Measurements from ENCODE around the gene BMP10.
A peak's percentile ranks its signal among the peaks of the same experiment; 100 is the strongest.

The BMP10 gene, protein sequence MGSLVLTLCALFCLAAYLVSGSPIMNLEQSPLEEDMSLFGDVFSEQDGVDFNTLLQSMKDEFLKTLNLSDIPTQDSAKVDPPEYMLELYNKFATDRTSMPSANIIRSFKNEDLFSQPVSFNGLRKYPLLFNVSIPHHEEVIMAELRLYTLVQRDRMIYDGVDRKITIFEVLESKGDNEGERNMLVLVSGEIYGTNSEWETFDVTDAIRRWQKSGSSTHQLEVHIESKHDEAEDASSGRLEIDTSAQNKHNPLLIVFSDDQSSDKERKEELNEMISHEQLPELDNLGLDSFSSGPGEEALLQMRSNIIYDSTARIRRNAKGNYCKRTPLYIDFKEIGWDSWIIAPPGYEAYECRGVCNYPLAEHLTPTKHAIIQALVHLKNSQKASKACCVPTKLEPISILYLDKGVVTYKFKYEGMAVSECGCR
- 0 reads per million in 2 experiments for total RNA-seq

DNA sequence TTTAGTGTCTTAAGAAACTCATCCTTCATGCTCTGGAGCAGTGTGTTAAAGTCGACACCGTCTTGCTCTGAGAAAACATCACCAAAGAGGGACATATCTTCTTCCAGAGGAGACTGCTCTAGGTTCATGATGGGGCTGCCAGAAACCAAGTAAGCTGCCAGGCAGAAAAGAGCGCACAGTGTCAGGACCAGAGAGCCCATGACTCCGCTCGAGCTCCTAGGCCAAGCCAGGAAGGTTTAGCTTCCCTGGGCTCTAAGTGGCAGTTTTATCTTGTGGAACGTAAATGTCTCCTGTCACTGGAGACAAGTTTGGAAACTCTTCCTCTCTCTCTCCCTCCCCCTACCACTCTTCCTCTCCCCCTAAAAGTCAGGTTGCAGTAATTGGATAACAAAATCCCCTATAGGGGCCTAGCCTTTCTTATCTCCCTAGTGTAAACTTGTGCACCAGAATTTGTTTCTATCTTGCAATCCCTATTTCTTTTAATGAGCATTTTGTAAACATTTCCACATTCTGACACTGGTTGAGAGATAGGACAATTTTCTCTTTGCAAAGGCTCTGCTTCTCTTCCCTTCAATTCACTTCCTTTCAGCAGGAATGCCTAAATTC lies at the start of gene BMP10:
Gene BMP10 (minus strand): TSS at position 239 of the 606 bp plus-strand sequence. CDS start 39 bp downstream, at position 200.
- DNase-seq (ENCODE audit: low read depth), result no peak

DNA sequence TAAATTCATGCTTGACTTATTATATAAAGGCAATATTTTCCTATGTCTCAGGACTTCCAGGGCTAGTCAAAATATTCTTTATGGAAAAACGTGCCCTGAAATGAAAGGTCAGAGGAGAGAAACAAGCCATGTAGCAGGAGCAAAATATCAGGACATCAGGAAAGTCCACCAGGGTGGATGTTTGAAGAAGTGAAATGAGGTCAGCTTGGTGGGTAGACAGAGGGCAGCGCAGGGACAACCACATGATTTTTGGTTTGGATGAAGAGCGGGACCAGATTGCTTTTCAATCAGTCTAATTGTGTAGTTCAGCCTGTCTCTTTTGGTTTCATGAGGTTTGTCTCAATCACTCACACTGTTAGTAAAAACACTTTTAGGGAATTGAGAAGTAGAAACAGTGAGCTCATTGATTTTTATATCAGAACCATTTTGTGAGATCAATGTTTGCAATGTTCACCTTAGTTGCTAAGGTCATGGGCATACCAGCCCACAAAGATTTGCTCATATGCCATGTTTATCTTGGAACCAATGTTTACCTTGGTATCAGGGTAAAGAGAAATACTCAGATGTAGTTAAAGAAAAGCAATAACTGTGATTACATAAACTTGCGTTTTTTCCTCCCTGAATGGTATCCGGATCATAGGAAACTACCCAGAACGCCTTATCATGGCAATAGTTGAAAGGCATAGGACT lies 49.4 kb upstream of the BMP10 start:
- DNase-seq (ENCODE audit: low read depth), result no peak

DNA sequence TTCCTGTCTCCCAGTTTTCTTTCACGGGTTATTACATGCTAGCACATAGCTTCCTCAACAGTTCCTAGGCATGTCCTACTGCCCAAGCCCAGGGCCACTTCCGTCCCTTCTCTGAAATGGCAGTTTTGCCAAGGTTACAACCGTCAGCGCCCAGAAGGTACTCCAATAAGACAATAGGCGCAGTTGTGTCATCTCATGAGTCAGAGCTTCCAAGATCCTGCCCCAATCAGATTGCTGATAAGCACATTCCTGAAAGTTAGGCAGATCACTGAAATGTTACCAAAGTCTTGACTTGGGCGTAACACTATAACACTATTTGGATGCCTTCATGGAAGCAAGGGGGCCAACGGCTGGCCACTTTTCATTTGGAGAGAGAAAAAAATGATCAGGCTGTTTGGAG lies 47.3 kb upstream of the BMP10 start:
- no peak for DNase-seq (ENCODE audit: low read depth)

DNA sequence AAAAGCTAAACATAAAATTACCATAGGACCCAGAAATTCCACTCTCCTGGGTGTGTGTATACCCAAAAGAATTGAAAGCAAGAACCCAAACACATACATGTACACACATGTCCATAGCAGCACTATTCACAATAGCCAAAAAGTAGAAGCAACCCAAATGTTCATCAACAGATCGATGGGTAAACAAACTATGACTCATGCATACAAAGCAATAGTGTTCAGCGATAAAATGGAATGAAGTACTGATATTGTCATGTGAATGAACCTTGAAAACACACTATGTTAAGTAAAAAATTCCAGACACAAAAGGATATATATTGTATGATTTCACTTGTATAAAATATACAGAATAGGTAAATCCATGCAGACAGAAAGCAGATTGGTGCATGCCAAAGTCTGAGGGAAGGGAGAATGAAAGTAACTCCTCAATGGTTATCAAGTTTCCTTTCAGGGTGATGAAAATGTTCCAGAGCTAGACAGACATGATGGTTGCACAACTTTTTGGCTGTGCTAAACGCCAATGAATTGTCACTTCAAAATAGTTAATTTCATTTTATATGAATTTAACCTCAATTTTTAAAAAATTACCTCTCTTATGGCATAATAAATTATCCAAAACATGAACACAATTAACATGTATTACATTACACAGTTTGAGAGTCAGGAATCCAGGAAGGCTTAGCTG lies 46.0 kb upstream of the BMP10 start:
- no peak for DNase-seq (ENCODE audit: low read depth)

DNA sequence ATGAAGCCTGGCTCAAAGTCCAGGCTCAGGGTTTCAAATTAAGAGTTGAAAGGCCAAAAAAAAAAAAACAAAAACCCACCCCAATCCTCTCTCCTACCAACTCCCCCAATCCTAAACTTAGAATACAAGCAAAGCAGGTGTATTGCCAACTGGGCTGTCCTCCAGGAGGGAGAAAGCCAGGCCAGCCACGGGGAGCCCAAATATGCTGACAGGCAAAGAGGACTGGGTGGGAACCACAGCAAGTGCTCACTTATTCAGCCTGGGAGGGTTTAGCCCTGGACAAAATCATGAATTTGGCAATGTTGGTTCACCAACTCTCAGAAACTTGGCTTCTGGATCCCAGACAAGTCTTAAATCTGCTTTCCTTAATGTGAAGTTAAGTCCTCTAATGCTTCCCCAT lies 45.0 kb upstream of the BMP10 start:
- DNase-seq (ENCODE audit: low read depth), result no peak

DNA sequence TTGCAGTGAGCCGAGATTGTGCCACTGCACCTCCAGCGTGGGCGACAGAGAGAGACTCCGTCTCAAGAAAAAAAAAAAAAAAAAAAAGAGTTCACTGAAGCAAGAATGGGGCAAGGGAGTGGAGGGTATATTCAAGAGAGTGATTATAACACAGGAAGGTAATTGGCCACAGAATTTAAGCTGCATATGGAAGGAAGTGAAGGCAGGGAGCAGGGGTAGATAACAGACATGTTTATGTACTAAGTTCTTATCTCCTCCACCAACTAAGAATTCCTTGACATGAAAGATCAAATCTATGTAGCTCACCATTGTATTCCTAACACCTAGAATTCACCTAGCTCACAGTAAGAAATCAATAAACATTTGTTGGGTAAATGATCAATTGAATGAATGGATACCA lies 44.2 kb upstream of the BMP10 start:
- DNase-seq (ENCODE audit: low read depth), result no peak

DNA sequence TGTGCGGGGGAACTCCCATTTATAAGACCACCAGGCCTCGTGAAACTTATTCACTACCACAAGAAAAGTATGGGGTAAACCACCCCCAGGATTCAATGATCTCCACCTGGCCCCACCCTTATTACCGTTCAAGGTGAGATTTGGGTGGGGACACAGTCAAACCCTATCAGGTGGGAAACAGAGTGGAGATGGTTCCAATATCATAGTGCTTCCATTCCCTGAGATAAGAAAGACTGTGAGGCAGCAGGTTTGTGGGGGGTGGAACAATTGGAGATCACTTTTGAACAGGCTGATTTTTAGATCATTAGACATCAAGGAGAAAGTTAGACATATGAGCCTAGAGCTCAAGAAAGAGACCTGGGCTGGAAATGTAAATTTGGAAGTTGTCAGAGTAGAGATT lies 42.2 kb upstream of the BMP10 start:
- DNase-seq (ENCODE audit: low read depth), result no peak

DNA sequence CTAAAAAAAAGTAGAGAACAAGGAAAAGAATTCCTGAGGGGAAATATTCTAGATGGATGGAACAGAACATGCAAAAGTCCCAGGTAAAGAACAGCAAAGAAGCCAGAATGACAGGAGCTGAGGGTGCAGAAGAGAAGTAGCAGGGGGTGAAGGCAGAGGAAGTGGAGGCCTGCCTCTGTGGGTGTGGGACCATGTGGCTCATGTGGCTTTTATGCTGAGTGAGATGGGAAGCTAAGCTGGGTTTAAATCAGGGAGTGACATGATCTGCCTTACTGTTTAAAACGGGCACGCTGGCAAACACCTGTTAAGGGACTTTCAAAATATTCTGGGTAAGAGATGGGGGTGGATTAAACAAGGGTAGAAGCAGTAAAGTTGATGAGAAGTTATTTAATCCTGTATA lies 41.5 kb upstream of the BMP10 start:
- DNase-seq (ENCODE audit: low read depth), result no peak

DNA sequence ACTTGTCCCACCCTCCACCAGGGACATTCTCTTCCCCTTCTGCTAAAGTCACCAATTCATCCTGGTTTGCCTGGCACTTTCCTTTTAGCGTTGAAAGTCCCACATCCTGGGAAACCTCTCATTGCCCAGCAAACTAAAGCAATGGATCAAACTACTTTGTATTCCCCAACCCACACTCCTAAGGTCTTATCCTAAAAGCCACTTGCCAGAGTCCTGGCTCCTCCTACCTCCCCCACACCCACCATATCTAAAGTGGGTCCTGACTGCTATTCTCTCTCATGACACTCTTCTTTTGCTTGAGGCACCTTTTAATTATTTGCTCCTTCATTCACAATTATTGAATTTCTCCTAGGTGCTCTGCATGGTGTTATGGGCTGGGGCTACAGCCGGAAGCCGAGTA lies 40.9 kb upstream of the BMP10 start:
- DNase-seq (ENCODE audit: low read depth), result no peak

DNA sequence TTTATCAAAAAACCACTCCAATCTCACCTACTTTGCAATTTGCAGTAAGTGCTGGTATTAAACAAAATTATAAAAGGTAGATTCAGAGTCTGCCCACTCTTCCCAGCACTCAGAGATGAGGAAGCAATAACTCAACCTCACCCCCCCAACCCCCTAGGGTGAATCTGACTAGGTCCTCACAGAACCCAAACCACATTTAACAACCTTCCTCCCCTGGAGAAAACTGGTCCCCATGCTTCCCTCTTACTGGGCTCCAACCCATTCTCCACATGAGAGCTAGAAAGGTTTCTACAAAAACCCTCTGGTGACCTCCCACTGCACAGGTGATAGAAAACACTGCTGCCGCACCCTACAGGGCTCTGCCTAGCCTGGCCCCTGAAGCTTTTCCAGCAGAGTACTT lies 40.5 kb upstream of the BMP10 start:
- DNase-seq (ENCODE audit: low read depth), result no peak

DNA sequence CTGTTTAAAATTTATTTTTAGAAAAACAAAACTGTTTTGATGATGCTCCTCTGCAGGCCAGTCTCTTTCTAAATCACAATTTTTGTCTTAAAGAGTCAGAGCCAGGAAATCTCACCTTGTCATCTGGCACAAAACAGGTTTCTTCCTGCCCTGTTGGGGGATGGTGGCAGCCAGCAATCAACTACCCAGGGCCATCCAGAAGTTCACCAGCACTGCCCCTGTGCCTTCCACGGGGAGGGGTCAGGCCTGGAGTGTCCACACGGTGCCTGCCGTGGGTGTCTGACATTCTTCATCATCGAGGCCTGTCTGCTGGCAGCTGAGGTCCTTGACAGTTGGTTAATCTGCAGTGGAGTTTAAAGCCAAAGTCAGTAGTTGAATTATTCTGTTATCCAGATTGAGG lies 40.0 kb upstream of the BMP10 start:
- no peak for DNase-seq (ENCODE audit: low read depth)

DNA sequence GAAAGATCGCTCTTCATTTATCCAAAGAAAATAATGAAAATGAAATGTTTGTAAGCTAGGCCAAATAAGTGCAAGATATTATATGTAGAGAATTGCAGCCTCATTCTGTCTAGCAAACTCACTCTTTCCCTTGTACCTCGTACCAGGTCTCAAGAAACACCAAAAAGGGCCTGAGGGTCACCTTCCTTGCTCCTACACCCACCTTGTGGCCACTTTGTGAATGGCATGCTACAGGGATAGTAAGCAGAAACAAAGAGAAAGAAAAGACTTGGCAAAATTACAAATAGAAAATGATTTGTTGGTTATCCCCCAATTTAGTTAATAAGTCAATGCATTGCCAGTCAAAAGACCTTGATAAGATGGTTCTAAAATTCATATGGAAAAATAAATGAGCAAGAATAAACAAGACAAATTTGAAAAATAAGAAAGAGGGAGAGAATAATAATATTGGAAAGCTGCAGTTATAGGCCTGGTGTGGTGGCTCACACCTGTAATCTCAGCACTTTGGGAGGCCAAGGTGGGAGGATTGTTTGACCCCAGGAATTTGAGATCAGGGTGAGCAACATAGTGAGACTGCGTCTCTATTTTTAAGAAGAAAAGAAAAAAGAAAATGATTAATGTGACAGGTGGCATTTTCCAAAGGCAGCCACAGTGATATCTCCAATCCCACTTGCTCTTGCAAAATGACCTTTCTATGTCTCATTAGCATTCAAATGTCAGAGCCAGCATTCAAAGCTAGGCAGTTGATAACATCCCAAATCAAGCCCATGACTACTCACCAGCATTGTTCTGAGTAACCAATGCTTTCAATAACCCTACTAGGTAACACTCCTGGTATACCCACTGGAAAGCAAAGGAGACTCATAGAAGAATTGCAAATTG lies 38.8 kb upstream of the BMP10 start:
- peak; percentile 46 for DNase-seq (ENCODE audit: low read depth)

DNA sequence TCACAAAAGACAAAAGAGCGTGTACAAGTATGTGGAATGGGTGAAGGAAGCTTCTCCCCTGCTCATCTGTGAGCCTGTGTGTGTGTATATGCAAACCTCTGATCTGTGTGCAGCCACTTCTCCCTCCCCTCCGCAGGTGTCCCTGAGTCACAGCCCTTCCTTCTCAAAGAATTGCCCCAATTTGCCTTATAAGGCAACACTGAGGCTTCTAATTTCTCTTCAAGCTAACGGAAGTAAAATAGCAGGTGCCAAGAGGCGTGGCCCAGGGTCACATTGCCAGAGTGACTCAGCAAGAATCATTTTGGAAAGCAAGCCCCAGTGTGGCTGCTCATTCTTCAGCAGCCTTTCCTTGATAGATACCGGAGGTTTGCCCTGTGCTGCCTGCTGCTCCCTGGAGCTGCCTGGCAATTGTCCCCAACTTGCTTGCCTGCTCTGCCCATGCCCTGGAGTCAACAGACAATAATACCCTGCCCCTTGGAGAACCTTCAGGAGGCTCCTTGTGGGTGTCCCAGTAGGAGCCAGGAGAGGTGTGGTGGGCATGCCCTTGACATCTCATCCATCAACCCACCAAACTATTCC lies 37.3 kb upstream of the BMP10 start:
- peak; percentile 81 for DNase-seq (ENCODE audit: low read depth)

DNA sequence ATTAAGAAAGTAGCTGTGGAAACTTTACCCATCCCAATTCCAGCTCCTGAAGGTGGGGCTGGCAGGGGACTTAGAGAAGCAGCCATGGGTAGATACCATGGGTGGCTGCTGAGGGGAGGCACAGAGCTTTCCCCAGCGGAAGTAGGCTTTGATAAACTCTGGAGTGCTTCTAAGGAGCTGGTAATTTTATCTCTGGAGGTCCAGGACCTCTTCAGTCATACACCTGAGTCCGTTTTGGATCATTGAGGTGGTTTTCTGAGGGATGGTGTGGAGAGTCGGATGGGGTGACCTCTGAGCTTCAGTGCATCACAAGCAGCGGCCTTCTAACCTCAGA lies 36.7 kb upstream of the BMP10 start:
- DNase-seq (ENCODE audit: low read depth), result no peak

DNA sequence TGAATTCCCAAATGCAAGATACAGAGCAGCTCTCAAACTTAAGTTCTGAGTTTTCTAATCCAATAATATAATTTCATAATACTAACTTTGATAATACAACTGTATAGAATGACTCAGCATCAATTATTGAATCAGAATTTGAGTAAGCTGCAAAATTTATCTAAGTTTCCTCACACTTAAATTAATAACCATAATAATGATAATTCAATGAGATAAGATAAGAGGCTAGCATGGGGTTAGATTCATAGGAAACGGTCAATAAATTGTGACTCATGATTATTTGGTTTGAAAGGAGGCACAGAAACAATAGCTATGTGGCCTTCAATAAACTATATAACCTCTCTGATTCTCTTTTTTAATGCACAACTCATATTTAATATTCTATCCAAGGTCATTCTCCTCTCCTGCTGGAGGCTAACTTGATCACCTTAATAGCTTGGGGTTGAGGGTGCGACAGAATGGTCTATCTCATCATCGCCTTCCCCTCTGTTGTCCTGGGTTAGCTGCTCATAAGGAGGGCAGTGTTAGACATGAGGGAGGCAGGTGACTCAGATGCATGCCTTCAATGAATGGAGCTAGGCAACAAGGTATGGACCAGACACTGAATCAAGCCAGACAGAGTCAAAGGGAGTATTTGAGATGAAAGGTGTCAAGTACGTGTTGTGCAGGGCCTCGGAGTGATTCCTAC lies 36.2 kb upstream of the BMP10 start:
- DNase-seq (ENCODE audit: low read depth), result no peak

DNA sequence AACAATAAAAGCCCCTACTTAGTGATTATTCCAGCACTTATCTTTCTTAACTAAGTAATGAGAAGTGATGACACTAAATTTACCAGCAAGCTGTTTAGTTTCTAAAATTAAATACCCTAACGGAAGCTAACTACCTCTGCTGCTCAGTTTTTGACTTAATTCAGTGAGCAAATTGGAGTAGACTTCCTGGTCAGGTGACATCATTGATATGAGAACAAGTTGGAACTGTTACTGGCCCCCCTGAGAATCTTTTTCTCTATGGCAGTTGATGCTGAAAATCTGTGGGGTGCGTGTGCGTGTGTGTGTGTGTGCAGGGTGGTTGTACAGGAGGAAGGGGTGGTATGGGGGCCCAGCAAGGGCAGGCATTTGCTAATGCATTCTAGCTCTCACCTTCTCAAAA lies 35.5 kb upstream of the BMP10 start:
- DNase-seq (ENCODE audit: low read depth), result no peak

DNA sequence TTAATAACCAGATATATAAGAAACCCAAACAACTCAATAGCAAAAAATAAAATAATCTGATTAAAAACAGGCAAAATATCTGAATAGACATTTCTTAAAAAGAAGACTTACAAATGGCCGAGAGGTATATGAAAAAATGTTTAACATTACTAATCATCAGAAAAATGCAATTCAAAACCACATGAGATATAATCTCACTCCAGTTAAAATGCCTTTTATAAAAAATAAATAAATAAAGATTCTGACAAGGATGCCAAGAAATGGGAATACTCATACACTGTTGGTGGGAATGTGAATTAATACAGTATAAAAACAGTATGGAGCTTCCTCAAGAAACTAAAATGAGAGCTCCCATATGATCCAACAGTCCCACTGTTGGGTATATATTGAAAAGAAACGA lies 33.9 kb upstream of the BMP10 start:
- no peak for DNase-seq (ENCODE audit: low read depth)

DNA sequence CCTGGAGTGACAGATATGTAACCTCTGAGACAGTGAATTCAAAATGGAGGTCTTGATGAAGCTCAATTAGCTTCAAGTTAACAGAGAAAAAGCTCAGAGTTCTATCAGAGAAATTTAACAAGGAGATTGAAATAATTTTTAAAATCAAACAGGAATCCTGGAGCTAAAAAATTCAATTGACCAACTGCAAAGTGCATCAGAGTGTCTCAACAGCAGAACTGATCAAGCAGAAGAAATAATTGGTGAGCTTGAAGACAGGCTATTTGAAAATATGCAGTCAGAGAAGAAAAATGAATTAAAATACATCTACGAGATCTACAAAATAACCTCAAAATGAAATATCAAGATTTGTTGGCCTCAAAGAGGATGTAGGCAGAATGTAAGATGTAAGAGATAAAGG lies 30.4 kb upstream of the BMP10 start:
- DNase-seq (ENCODE audit: low read depth), result no peak

DNA sequence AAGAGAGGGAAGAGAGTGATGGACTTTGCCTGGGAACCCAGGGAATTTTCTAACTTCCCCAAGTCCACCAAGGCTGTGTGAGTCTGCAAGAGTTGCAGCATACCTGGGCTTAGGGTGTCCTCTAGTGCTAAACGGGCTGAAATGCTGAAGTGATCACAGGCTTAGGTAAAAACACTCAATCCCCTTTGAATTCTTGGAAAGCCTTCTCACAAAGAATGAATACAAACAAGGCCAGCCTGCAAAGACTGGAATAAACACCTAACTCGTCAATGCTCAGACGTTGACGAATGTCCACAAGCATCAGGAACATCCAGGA lies 30.0 kb upstream of the BMP10 start:
- DNase-seq (ENCODE audit: low read depth), result no peak

DNA sequence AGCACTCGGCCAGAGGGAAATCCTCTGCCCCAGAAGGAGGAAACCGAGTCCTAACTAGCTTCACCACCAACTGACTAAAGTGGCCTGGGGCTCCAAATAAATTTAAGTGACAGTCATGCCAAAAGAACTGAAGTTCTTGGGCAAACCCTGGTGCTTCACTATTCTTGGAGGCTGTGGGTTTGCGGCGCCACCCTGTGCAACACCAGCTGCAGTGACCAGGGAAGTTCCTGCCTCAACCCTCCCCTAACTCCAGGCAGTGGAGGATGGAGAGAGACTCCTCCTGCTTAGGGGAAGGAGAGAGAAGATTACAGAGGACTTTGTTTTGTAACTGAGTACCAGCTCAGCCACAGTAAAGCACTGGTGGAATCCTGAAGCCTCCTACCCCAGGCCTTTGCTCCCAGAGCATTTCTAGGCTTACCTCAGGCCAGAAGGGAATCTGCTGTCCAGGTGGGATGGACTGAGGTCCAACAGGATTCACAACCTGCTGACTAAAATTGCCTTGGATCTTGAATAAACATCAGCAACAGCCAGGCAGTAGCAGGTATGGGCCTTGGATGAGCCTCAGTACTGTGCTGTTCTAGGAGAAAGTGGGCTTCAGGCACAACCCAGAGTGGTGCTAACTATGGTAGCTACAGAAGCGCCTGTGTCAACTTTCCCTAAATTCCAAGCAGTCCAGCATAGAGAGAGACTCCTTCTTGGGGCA lies 29.4 kb upstream of the BMP10 start:
- no peak for DNase-seq (ENCODE audit: low read depth)

Data from T follicular helper cell (primary cell).